Endometrial microvascular endothelial cells (primary cell): ENCODE measurements around the gene ATXN1. TPM values are rescaled to one million over a fixed set of nuclear protein-coding genes. Genes with fewer than 3 reads are reported as not detected.

Source experiments
- in situ Hi-C: cut with HindIII; loops from 2 replicates; pipeline ENCODE4 v1.10.0; 2017; ENCODE audit warnings: low sequenced_read_pairs, low pct_unique_long_range_greater_than_20kb; ENCODE audit errors: inconsistent ontology term
- total RNA-seq: library from RNA; depleted of rRNA; stranded (reverse); fragments of >200 nt; gene quantifications from one replicate; pipeline ENCODE4 v1.2.3, GENCODE V29; 2015; ENCODE audit errors: inconsistent ontology term

Gene ATXN1
- total RNA-seq, result 8.1 TPM

GRCh38 chr6:16760516-16761470 lies at the start of gene ATXN1:
TSS of gene ATXN1 (minus strand) at chr6:16761460.
- in situ Hi-C loops, result loop anchor here (10.0 kb wide), 1 partner anchor 246 kb away; no protein-coding TSS in a partner anchor

GRCh38 chr6:16810411-16810810 lies 49.2 kb upstream of the ATXN1 start:
- in situ Hi-C loops, result no loop called here

- in situ Hi-C loops, result no loop called here
These were observed 48.6 kb upstream of the ATXN1 start for GRCh38 chr6:16809753-16810358.

GRCh38 chr6:16807956-16808355 lies 46.7 kb upstream of the ATXN1 start:
- in situ Hi-C loops, result no loop called here

GRCh38 chr6:16806363-16806762 lies 45.1 kb upstream of the ATXN1 start:
- in situ Hi-C loops, result no loop called here

GRCh38 chr6:16805243-16805950 lies 44.1 kb upstream of the ATXN1 start:
- in situ Hi-C loops, result no loop called here

GRCh38 chr6:16804546-16805242 lies 43.4 kb upstream of the ATXN1 start:
- in situ Hi-C loops, result no loop called here

GRCh38 chr6:16803294-16804200 lies 42.3 kb upstream of the ATXN1 start:
- in situ Hi-C loops, result no loop called here

- in situ Hi-C loops, result no loop called here
These were observed 40.8 kb upstream of the ATXN1 start for GRCh38 chr6:16802071-16802470.

- in situ Hi-C loops, result no loop called here
These were observed 39.7 kb upstream of the ATXN1 start for GRCh38 chr6:16800942-16801341.

- in situ Hi-C loops, result no loop called here
These were observed 39.1 kb upstream of the ATXN1 start for GRCh38 chr6:16800341-16800740.

GRCh38 chr6:16799279-16800193 lies 38.3 kb upstream of the ATXN1 start:
- in situ Hi-C loops, result no loop called here

GRCh38 chr6:16793828-16794412 lies 32.7 kb upstream of the ATXN1 start:
- in situ Hi-C loops, result no loop called here

- in situ Hi-C loops, result no loop called here
These were observed 28.2 kb upstream of the ATXN1 start for GRCh38 chr6:16789329-16790038.

- in situ Hi-C loops, result no loop called here
These were observed 25.9 kb upstream of the ATXN1 start for GRCh38 chr6:16787128-16787682.

GRCh38 chr6:16785496-16785895 lies 24.2 kb upstream of the ATXN1 start:
- in situ Hi-C loops, result no loop called here
